NCI-H510A treated with DMSO at 0.1 percent for 48 hours (cell line): Measurements from ENCODE around the gene CCDC9B.

Experiments
- DNase-seq: peaks from one replicate; lab custom pipeline; 2025; lab: John Stamatoyannopoulos, UW

The CCDC9B gene

GRCh38 chr15:40309344-40309862 is 31.3 kb downstream of the CCDC9B start:
- DNase-seq = no peak

GRCh38 chr15:40307421-40308211 is 33.1 kb downstream of the CCDC9B start, which contains the start of gene PLCB2:
Gene PLCB2 (minus strand): TSS chr15:40307935. CDS start chr15:40307672, 263 bp downstream.
- DNase-seq = peak; percentile 42

GRCh38 chr15:40306908-40307307 is 33.8 kb downstream of the CCDC9B start:
- DNase-seq = no peak

- DNase-seq = no peak
Observed at GRCh38 chr15:40306371-40306770, 34.4 kb downstream of the CCDC9B start.

GRCh38 chr15:40305281-40305680 is 35.5 kb downstream of the CCDC9B start:
- DNase-seq = no peak

- DNase-seq = no peak
Observed at GRCh38 chr15:40303576-40303975, 37.2 kb downstream of the CCDC9B start.

GRCh38 chr15:40302981-40303380 is 37.8 kb downstream of the CCDC9B start:
- no peak for DNase-seq

- no peak for DNase-seq
Observed at GRCh38 chr15:40302288-40302886, 38.4 kb downstream of the CCDC9B start.

GRCh38 chr15:40301467-40302179 is 39.1 kb downstream of the CCDC9B start:
- no peak for DNase-seq

- no peak for DNase-seq
Observed at GRCh38 chr15:40300771-40301170, 40.0 kb downstream of the CCDC9B start.

- no peak for DNase-seq
Observed at GRCh38 chr15:40300367-40300766, 40.4 kb downstream of the CCDC9B start.

GRCh38 chr15:40298216-40298935 is 42.4 kb downstream of the CCDC9B start:
- DNase-seq = no peak

- no peak for DNase-seq
Observed at GRCh38 chr15:40297356-40297755, 43.4 kb downstream of the CCDC9B start.

GRCh38 chr15:40296561-40297230 is 44.0 kb downstream of the CCDC9B start:
- no peak for DNase-seq

GRCh38 chr15:40295877-40296560 is 44.7 kb downstream of the CCDC9B start:
- no peak for DNase-seq

GRCh38 chr15:40295297-40295696 is 45.4 kb downstream of the CCDC9B start:
- DNase-seq = no peak

- no peak for DNase-seq
Observed at GRCh38 chr15:40293905-40294895, 46.5 kb downstream of the CCDC9B start.

GRCh38 chr15:40293006-40293405 is 47.7 kb downstream of the CCDC9B start:
- DNase-seq = no peak

GRCh38 chr15:40292246-40292645 is 48.5 kb downstream of the CCDC9B start:
- DNase-seq = no peak
